Epithelial cell of prostate (primary cell): ENCODE results near the gene ANXA2R.
A peak's percentile ranks its signal among the peaks of the same experiment; 100 is the strongest.

ENCODE experiments used
- DNase-seq: peaks from one replicate; pipeline ENCODE4 v3.0.0-alpha.2; 2011; ENCODE audit warnings: low read depth, low spot score
- H3K27ac ChIP-seq: fragments of 450-650 bp; 2 replicates; pipeline ENCODE4 v1.5.1; 2017; ENCODE audit warnings: mild to moderate bottlenecking

The ANXA2R gene

DNA sequence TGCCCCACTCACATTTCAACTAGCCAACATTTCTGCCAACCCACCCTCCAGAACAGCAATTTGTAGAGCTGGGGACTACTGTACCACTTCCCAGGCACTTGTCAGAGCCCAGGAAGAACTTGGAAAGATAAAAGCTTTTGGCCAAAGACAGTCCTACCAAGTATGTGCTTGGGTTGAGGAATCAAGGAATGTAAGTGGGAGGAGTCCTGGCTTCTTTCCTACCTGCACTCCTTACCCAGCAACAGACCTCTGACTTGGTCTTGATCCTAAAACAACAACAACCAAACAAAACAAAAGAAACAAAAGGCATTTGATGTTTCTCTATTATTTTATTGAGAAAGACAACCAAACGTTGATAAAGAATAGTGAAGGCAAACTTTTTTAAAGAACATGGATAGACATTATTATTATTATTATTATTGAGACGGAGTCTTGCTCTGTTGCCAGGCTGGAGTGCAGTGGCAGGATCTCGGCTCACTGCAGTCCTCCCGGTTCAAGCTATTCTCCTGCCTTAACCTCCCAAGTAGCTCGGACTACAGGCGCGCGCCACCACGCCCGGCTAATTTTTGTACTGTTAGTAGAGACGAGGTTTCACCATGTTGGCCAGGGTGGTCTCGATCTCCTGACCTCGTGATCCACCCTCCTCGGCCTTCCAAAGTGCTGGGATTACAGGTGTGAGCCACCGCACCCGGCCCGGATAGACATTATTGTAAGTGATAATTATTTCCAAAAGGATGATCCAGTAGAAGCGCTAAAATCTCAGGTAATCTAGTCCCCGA, 33.5 kb downstream of the ANXA2R start:
- peak overlapping the region; percentile 94 for H3K27ac ChIP-seq
- DNase-seq, result no peak

DNA sequence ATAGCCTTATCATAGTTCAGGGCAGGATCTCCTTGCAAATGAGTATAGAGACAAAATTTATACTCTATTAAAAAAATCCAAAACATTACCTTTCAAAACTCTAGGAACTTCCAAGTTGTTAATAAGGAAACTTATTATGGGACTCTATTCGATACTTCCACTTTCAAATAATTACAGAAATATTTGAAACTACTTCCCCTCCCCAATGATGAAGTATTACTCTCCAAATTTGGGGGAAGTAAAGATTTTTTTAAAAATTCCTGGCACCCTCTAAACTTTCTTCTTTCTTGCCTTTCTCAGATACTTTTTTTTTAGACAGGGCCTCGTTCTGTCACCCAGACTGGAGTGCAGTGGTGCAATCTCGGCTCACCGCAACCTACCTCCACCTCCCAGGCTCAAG, 35.1 kb downstream of the ANXA2R start:
- no peak for DNase-seq
- no peak overlapping the region for H3K27ac ChIP-seq

DNA sequence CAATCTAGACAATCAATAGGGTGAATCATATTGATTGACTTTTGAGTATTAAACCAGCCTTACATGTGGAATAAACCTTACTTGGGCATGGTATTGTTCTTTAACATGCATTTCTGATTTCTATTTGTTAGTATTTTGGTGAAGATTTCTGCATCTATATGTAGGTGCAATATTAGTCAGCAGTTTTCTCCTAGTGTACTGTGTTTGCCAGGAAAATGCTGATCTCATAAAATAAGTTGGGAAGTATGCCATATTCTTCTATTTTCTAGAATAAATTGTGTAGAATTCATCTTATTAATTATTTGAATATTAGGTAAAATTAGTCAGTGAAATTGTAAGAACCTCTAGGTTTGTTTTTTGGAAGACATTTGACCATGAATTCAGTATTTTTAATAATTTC, 38.4 kb downstream of the ANXA2R start:
- H3K27ac ChIP-seq, result no peak overlapping the region
- no peak for DNase-seq

DNA sequence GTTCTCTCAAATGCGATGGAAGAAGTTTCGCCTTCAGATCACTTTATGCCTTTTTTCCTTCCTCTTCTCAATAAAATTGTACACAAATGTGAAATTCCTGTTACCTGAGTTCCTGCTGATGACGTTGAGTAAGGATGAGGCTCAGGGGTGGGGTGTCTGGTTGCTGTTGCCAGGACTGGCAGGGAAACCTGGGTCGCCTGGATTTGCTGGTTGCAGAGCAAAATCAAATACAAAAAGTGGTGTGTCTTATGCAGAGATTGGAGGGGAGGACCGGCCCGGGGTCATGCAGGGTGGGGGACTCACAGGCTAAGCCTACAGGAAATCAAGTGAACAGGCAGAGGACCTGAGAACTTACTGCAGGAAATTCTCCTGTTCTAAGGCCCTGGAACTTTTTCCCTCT, 39.2 kb downstream of the ANXA2R start:
- no peak for DNase-seq
- H3K27ac ChIP-seq, result peak overlapping the region; percentile 71

DNA sequence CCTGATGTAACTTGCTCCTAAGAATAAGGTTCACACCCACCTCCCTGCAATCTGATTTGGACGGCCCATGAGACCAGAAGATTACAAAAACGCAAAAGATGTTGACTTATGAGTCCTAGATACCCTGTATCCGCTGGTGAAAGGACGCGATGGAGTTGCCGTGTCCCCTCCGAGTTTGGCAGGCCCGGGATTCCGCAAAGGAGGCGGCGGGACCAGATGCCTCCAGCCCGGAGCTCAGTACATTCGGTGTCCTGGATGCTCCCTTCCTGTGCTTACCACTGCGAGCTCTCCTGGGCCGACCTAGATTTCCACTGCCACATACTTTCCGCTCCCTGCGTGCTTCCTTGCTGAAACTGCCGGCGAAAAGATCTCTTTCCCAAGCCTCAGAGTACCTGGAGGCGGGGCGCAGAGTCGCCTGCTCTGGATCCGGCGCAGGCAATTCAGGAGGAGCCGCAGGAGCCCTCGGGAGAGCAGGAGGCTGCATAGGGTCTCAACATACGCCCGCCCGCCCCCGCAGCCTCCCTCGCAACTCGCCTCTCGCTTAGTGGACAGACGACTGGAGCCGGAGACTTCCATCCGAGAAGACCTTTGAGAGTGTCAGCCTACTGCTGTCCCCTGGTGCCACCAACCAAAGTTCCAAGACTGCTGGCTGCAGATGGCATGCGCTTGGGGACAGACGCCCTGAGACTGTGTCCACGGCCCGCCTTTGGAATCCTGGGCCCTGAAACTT, 39.8 kb downstream of the ANXA2R start:
- H3K27ac ChIP-seq, result peak overlapping the region; percentile 71
- no peak for DNase-seq

DNA sequence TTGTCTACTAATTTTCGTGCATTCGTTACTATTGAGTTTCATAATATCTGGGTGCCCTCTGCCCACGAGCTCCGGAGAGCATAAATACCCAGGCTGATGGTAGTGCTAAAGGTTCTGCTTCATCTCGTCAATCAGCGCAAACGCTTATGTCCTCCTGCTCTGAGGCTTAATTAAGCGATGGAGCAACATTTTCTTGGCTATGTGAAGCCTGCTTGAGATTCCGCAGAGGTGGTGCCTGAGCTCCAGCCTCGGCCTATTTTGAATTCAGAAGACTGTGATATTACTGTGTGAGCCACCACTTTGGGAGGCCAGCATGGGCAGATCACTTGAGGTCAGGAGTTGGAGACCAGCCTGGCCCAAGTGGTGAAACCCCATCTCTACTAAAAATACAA, 44.8 kb downstream of the ANXA2R start:
- no peak for DNase-seq
- H3K27ac ChIP-seq, result no peak overlapping the region

DNA sequence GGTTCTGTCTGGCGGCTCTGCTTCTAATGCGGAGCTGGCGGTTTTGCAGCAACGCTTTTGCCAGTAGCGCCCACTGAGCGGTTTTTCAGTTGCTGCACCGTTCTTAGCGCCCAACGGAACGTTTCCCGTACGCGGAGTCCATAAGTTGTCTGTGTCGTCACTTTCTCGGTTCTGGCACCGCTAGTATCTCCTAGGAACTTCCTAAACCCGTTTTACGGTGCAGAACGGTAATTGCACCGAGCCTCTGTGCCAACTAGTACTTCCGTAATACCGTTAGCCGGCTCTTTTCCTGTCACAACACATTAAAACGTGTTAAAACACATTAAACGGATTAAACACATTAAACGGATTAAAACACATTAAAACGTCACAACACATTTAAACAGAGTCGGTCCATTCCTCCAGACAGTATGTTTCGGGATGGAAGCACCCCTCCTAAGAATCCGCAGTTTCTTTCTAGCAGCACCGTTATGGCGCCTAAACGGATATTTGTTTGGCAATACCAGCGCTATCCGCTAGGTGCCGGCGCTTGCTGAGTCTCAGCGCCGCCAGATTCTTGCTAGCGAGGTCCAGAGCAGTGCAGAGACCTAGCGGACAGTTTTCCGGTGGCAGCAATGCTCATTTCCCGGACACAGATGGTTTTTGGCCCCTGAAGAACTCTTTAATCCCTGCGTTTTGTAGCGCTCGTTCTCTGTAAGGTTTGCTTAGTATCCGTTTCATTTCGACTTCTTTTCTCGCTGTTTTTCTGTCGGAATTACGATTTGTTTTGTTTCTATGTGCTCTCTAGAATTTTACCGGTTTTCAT, 45.4 kb downstream of the ANXA2R start:
- peak overlapping the region; percentile 86 for H3K27ac ChIP-seq
- DNase-seq, result no peak

DNA sequence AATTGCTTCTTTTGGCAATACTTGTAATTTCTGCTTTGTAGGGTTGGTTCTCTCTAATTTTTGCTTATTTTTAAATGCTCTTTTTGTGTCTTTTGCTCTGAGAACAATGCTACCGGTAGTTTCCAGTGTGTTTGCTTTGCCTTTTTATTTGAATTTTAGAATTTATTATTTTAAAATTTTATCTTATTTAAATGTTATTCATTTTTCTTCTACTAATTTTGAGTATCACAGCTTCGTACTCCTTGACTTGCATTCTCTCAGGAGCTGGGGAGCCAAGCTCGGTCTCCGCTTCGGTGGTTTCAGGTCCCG, 45.9 kb downstream of the ANXA2R start:
- no peak for DNase-seq
- peak overlapping the region; percentile 86 for H3K27ac ChIP-seq

DNA sequence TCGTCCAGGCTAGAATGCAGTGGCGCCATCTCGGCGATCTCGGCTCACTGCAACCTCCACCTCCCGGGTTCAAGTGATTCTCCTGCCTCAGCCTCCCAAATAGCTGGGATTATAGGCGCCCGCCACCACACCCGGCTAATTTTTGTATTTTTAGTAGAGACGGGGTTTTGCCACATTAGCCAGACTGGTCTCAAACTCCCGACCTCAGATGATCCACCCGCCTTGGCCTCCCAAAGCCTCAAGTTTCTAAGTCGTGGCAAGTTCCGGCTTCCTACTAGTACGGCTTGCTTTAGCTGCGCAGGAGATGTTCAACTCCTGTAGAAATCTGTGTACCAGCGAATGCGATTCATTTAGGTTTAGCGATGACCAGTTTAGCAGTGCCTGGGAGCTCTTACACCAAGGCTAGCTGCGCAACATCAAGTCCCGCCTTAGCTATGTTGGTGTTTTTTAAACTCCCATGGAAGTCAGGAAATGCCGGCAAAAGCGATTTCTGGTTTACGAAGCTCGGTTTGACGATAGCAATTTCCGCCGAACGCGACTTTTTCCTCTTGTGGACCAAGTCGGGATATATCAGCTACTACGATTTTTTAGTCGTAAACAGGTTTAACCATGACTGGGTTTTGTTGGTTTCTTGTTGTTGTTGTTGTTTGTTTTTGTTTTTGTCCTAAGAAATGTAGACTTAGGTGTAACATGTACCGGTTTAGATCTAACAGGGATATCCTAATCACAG, 46.4 kb downstream of the ANXA2R start:
- H3K27ac ChIP-seq, result peak overlapping the region; percentile 86
- DNase-seq, result no peak

DNA sequence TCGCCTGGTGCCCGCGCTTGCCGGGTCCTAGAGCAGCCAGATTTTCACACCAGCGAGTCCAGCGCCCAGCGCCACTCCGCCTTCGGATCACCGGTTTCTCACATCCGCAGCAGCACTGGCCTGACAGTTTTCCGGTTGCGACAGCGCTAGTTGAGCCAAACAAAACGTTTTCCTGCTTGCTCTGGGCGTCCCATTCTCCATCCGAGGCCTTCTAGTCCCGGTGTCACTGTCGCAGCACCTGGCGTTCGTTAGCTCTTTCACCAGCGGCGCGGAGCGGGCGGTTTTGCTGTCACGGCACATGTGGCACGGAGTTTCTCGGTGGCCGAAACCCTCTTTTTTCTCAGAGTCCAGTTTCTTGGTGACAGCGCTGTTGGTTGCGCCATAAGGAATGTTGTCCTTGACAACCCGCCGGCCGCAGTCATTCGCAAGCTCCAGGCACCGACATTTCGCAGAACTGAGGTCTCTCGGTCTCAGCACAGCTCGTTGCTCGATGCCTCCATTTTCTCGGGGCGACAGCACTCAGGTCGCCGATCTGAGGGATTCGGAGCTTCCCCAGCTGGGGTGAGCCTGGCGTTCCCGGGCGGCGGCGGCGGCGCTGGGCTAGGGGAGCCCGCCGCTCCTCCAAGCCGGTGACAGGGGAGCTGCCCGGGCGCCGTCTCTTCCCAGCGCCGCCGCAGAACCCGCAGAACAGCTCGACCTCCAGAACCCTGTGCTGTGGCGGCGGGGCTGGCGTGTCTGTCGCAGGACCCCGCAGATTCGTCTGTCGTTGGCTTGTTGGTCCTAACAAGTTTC, 47.8 kb downstream of the ANXA2R start:
- DNase-seq, result no peak
- H3K27ac ChIP-seq, result peak overlapping the region; percentile 86

DNA sequence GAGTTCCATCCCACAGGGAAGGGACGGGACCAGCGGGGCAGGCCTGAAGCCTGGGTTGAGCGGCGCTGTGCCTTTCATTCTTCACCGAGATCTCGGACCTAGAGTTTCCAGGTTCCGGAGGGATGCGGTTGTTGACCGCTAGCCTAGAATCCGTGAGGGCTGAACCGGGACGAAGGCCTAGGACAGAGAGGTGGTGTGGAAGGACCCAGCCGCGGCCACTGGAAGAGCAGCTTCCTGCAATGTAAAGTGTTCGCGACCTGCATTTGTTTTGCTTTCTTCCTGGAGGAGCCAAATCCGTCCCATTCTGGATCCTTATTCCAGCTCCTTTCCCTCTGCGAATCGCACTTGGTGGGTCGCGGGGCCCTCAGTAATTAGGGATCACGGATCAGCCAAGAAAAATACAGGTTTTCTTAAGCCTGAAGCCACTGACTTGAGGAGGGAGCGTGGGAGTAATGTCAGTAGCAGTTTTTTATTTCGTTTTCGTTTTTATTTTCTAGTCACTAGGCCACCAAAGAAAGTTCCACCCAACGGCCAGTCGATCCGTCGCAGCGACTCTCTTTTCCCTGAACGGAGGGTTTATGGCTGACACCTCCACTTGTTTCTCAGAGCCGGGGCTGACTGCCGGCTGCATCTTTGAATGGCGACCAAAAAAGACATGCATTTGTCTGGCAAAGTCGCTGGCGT, 48.6 kb downstream of the ANXA2R start:
- H3K27ac ChIP-seq, result peak overlapping the region; percentile 86
- no peak for DNase-seq

DNA sequence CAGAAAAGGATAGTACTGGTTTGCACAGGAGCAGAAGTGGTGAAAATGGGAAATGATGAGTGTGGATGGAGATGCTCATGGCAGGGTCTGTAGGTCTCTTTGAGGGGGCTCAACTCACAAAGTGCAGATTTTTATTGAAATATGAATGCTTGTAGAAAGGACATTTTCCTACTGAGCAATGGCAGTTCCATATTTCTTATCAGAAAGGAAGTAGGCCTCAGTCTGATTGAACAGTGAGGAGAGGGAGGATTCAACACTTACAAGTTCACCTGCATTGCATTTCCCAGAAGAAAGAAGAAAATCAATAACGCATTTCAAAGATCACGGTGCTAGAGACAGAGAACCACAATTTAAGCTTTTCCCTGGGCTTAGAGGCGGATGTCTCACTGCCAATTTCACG, 49.2 kb downstream of the ANXA2R start:
- DNase-seq, result no peak
- no peak overlapping the region for H3K27ac ChIP-seq
